GM20431 (cell line): ENCODE data around the gene CDC27.
"Not testable (repeated sequence)": the region's sequence is repeated elsewhere in the genome, so short reads cannot be mapped to it uniquely, and the experiment has no call there.

Source experiments
- in situ Hi-C: fragments of 300-500 bp; cut with MseI, MboI; formaldehyde crosslinking; loops from one replicate; pipeline ENCODE4 v1.15.0; 2020; ENCODE audit warnings: low sequenced_read_pairs; ENCODE audit not compliant: unreplicated experiment

The CDC27 gene

DNA sequence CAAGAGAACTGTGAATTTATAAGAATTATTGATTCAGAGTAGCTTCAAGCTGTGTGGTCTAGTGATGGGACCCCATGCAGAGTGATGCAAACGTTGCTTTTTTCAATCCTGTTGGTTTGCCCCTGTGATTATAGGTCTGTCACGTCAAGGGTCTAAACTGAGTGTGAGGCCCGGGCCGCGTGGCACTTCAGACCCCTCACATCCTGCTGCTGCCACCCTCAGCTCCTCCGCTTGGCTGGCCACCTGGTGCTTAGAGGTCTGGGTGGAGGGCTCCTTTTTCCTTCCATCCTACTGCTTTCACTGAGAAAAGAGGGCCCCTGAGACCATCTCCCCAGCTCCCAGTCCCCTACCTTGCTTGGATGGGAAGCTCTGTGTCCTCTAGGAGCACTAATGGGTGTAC, 32.1 kb upstream of the CDC27 start:
- in situ Hi-C loops = no loop called here

DNA sequence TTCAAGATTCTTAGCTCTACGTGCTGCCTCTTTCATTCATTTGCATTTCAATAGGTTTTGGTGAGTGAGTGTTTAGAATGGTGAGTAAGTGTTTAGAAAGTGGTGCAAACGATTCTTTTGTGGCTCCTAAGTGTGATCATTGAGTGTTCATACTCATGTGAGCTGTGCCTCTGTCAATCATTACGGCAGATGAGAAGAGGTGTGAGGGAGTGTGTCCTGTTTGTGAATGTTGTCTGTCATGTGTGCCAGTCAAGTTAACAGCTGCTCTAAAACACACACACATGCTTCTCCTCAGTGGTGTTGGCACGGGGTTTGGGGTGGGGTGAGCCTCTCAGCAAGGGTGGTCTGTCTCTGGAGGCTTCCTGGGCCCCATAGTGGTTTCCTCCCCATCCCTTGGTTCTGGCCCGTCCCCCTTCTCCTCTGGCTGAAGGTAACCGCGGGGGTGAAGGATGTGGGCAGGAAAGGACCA, 31.5 kb upstream of the CDC27 start:
- in situ Hi-C loops = no loop called here

DNA sequence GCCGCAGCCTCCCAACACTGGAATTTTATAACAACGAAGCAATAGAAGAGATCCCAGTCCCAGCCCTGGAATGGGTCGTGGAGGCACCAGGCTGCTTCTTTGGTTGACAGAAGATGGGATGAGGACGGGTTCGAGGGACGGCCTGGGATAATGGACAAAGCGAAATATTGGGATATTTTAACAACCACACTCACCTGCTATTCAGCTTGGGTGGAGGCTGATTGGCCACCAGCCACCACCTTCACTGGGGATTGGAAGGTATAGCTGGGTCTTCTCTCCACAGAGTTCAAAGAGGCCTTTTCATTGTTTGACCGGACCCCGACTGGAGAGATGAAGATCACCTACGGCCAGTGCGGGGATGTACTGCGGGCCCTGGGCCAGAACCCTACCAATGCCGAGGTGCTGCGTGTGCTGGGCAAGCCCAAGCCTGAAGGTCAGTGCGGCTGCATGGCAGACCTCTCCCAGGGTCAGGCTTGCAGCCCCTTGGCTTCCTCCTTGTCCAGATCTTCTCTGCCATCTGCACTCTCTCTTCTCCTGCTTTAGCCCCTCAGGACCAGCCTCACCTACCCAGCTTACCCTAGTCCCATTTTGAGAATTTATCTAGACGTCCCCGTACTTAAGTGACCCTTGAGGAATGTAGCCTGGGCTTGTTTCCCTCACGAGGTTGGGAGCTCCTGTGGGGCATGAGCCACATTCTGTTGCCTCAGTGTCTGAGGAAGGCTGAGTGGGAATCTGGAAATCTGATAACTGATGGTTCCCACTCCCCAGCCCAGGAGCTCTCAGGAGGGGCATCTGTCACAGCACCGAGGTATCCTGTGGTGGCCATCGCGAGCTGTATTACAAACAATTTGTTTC, 30.8 kb upstream of the CDC27 start:
- in situ Hi-C loops = no loop called here

DNA sequence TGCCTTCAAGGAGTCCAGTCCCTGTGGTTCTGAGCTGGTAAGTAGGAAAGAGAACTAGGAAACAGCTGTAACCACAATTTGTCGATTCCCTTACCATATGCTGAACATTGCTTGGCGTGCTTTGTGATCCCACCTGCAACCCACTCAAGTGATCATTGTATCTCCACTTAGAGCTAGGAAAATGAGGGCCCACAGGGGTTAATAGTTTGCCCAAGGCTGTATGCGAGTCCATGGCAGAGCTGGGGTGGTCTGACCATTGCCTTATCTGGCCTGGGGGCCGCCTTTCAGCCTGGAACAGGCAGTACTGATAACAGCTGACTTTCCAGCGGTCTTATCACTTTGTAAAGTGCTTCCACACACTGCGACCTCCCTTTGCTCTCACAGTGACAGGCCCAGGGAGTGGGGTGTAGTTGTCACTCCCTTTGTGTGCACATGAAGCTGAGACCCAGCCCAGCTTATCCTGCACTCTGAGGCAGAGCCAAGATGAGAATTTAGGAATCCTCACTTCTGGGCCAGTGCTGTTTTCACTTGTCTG, 29.9 kb upstream of the CDC27 start:
- in situ Hi-C loops = no loop called here

DNA sequence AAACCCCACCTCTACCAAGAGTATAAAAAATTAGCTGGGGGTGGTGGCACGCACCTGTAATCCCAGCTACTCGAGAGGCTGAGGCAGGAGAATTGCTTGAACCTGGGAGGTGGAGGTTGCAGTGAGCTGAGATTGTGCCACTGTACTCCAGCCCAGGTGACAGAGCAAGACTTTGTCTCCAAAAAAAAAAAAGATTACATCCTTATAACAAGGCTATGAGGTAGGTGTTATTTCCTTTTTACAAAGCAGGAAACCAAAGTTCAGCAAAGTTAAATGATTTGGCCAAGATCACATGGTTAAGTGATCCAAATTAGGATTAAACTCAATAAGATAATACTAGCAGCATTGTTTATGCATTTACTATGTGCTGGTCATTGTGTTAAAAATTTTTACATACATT, 28.2 kb upstream of the CDC27 start:
- in situ Hi-C loops = not testable (repeated sequence)

- in situ Hi-C loops = not testable (repeated sequence)
Measured at GRCh38 chr17:47216821-47217220, 27.7 kb upstream of the CDC27 start.

DNA sequence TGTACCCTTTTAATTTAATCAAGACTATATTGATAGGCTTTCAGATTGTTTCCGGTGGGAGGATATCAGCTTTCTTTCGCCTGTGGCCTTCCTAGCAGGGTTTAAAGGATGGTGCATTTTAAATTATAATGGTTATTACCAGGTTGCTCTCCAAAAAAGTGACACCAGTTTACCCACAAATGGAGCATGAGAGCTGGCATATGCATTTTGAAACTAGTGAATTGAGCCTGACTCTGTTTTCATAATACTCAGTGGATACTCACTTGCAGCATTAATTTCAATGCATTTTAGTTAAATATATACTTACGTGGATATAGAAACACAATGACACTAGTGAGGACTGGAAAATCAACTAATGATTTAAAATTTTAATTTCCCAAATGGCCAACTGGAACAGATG, 25.8 kb upstream of the CDC27 start:
- in situ Hi-C loops = no loop called here

DNA sequence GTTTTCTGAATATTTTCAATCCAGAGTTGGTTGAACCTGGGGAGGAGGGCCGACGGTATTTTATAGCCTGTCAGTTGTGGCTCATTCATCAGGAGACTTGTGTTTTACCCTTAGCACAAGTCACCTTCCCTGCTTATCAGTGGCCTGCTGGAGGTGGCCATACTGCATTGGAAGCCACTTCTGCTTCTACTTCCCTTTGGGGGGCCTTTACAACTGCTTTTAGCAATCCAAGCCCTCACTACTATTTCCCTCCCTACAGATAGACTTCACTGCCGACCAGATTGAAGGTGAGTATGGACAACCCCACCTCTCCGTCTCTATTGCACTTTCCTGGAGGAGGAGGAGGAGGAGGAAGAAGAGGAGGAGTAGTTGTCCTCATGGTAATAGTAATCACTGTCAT, 24.4 kb upstream of the CDC27 start:
- in situ Hi-C loops = no loop called here

- in situ Hi-C loops = no loop called here
Measured at GRCh38 chr17:47212458-47212857, 23.4 kb upstream of the CDC27 start.

DNA sequence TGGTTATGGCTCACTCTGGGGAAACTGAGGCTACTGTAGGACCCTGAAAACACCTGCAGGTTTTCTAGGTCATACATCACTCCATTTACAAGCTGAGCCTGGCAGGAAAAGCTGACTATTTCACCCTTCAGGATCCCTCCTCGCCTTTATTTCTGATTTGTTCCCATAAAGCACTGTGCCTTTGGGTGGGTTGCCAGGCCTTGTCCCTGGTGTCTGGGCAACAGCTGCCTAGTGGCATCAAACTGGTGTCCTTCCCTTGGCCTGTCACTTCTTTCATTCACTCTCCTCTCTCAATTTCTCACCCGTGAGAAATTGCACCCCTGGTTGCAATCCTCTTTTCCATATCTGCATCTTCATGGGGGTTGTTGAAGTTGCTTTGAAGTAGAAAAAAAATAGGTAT, 21.7 kb upstream of the CDC27 start:
- in situ Hi-C loops = no loop called here

GRCh38 chr17:47210105-47210504, 21.0 kb upstream of the CDC27 start:
- in situ Hi-C loops = no loop called here

DNA sequence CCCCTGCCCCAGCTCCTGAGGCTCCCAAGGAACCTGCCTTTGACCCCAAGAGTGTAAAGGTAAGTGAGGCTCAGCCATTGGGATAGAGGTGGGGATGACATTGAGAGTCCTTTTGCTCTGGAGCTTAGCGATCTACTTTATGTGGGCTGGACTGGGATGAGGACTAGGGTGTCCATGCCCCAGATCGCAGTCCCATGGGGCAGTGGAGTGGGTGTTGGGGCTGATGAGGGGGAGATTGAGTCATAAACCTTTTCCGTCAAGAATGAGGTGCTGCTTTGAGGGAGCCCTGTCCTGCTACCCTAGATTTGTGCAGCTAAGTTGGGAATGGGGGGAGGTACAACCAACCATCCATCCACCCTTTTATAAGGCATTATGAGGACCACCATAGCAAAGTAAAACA, 20.4 kb upstream of the CDC27 start:
- in situ Hi-C loops = no loop called here

GRCh38 chr17:47208744-47209488, 19.8 kb upstream of the CDC27 start, which contains the start of gene MYL4:
TSS of gene MYL4 (plus strand) at chr17:47209348. CDS start at chr17:47209423, 75 bp downstream.
- in situ Hi-C loops = no loop called here

DNA sequence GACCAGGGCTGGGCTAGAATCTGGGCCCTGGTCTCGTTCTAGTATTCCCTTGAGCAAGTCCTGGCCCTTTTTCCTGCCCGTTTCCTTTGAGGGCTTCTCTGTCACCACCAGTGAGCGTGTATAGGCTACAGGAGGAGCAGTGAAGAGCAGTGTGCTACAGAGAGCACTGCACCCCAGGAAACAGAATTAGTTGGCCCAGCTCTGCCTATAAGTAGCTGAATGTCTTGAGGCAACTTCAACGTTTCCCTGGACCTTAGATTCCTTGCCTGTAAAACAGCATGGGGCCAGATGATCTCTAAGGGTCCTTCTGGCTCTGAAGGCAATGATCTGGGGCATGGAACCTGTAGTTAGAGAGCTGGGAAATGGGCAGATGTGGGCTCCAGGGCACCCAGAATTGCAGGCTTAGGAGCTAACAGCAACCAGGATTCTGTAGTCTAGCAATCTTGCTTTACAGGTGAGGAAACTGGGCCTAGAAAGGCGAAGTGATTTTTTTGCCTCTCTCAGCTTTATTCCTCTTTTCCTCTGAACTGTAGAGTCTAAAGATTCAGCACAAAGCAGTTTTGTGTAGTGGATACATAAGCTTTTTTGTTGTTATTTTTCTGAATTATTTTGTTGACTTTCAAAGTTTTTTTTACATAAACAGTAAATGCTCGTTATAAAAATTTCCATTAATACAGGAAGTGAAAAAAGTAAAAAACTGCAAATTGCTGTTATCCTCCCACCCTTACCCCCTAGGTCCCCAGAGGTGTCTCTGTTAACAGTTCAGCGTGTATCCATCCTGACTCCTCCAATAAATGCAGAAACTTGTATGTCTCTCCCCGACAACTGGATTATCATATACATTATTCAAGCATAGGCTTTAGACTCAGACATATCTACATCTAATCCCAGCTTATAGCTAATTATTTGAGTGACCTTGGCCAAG, 18.3 kb upstream of the CDC27 start:
- in situ Hi-C loops = no loop called here

DNA sequence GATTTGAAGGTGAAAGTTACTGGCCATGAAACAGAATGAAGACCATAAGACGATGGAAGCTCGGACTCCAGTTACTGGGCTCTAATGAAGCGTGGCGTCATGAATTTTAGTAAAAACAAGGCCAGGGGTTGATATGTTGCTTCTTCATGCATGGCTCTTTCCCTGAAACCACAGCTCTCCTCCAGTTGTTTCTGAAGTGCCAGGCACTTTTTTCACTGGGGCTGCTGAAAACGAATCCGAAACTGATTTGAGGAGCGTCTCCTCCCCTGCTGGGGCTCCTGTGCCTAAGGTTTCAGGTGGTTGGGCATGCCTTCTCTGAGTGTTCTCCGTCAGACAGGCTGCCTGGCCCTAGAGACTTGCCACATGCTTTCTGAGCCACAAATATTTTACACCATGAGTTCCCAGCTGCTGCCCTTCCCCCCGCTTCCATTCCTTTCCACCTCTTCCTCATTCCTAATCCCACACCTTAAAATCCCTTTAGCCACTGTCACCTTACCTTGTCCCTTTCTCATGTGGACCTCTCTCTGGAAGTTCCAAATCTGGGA, 16.4 kb upstream of the CDC27 start:
- in situ Hi-C loops = no loop called here

DNA sequence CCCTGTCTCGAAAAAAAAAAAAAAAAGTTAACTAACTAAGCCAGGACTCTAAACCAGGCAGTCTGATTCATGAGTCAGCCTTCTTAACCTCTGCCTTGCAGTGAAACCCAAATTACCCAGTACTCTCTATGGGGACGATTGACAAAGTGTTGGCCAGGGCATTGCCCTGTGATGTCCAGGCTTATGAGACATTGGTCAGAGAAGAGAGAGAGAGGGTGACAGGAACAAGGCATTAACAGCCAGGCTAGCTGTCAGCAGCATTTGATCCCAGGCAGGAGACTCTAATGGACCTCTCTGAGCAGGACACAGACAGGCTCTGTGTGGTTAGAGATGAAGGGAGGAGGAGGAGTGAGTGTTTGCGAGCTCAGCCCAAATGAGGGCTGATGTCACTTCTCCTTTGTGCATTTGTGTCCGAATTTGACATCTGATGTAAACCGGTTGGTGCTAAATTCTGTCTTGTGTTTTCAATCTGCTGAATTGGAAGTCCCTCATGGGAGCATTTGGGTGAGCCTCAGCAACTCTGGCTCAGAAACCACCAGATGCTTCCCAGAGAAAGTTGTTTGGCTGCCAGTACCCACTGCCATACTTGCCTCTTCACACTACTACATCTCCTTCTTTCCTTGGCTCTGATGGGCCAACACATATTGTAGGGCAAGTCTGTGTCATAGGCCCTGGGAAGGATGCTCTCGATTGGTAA, 15.8 kb upstream of the CDC27 start:
- in situ Hi-C loops = no loop called here

DNA sequence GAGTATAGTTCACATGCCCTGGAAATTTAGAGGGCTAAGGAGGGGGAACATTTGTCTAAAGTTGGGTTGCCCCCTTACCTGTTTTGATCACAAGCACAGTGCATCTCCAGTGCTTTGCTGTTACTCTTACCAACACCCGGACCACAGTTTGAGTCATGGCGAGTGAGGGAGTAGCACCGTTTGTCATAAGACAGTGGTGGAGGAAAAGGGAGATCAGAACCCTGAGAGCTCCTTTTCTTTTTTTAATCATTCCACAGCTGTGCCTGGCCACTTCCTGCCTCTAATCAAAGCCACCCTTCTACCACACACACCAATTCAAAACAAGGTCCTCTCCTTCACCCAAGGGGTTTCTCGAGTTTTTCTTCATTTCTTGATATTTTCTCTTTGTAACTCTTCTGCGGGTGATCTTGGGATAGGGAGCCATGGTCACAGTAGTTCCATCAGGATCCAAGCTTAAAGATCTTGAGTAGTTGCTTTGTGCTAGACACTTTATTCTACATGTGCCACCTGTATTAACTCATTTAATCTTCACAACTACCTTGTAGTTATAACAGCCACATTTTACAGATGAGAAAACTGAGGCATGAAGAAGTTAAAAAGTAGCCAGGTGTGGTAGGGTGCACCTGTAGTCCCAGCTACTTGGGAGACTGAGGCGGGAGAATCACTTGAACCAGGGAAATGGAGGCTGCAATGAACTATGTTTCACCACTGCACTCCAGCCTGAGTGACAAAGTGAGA, 15.1 kb upstream of the CDC27 start:
- in situ Hi-C loops = no loop called here

DNA sequence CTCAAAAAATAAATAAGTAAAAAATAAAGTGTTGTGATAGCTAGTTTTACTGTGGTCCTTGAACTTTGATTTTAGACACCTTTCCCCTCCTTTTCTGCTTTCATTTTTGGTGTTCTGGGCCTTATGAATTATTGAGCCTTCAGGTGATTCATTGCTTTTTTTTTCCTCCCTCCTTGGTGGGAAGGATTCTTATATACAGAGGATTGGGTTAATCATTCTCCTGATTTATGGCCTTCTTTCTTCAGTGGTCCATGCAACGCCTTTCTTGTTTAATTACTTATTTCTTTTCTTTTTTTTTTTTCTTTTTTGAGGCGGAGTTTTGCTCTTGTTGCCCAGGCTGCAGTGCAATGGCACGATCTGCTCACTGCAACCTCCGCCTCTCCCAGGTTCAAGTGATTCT, 12.1 kb upstream of the CDC27 start:
- in situ Hi-C loops = no loop called here

GRCh38 chr17:47200325-47200664, 11.2 kb upstream of the CDC27 start:
- in situ Hi-C loops = no loop called here
